A549 (cell line): ENCODE data around the gene SGSH. TPM values are rescaled to one million over a fixed set of nuclear protein-coding genes. Genes with fewer than 3 reads are reported as not detected.
"Not testable (repeated sequence)": the region's sequence is repeated elsewhere in the genome, so short reads cannot be mapped to it uniquely, and the experiment has no call there.

Experiments used
- ATAC-seq, 2 experiments: fragments of 200-7000 bp in 1 of 2; fragments of >200 bp in 1 of 2; cut with Nextera tagmentation in 1 of 2; cut with Tn5 transposase in 1 of 2; 3 replicates each; pipeline versions ENCODE4 v1.8.0 to v1.9.1; 2018 to 2020; ENCODE audit warnings: mild to moderate bottlenecking in 1 of 2, moderate library complexity in 1 of 2
- CTCF ChIA-PET: fragments of 300-600 bp; sonication (Branson Sonifier 250); formaldehyde crosslinking; extraction: SDS; loops from one replicate; lab custom pipeline; 2021; ENCODE audit warnings: antibody characterized with exemption, inconsistent platforms; lab: Yijun Ruan, JAX
- POLR2A ChIA-PET: fragments of 350-600 bp; formaldehyde crosslinking; extraction: SDS; loops from one replicate; lab custom pipeline; 2021; ENCODE audit warnings: antibody characterized with exemption, inconsistent platforms; lab: Yijun Ruan, JAX
- DNase-seq, 2 experiments: peaks; one replicate each; pipeline versions ENCODE4 v3.0.0 to v3.0.0-alpha.2; 2011 to 2016; ENCODE audit warnings: low read depth in 1 of 2, low spot score in 1 of 2
- FAIRE-seq: peaks from 2 replicates; lab custom pipeline; 2011; peaks lifted over from hg19 to GRCh38; lab: Jason Lieb, UNC
- H3K27ac ChIP-seq, 2 experiments: fragments of >200 bp; sonication (Bioruptor Twin); formaldehyde crosslinking; 3 replicates each; pipeline ENCODE4 v1.5.1; 2016 to 2017
- H3K4me1 ChIP-seq: fragments of >200 bp; sonication (Bioruptor Twin); formaldehyde crosslinking; 3 replicates; pipeline ENCODE4 v1.6.1; 2016
- H3K4me2 ChIP-seq: fragments of >200 bp; sonication (Bioruptor Twin); formaldehyde crosslinking; 3 replicates; pipeline ENCODE4 v1.6.1; 2016
- H3K4me3 ChIP-seq: fragments of >200 bp; sonication (Bioruptor Twin); formaldehyde crosslinking; 3 replicates; pipeline ENCODE4 v1.5.1; 2016
- H3K9me3 ChIP-seq: fragments of >200 bp; sonication (Bioruptor Twin); formaldehyde crosslinking; 3 replicates; pipeline ENCODE4 v1.6.1; 2016
- BCL3 ChIP-seq: fragments of >200 bp; sonication (Bioruptor Twin); formaldehyde crosslinking; IDR thresholded peaks from 3 replicates; pipeline ENCODE4 v1.6.1; 2016
- BHLHE40 ChIP-seq: IDR thresholded peaks from 2 replicates; pipeline ENCODE4 v1.6.1; 2012; ENCODE audit warnings: low read depth, low read length, inconsistent platforms
- CBX8 ChIP-seq: fragments of 200-600 bp; sonication (generic); IDR thresholded peaks from 2 replicates; pipeline ENCODE4 v1.6.1; 2016
- CEBPB ChIP-seq, 2 experiments: fragments of >200 bp in 1 of 2; sonication (Bioruptor Twin) in 1 of 2; formaldehyde crosslinking in 1 of 2; IDR thresholded peaks; 2 replicates each; pipeline ENCODE4 v1.6.1; 2012 to 2016
- CHD4 ChIP-seq: fragments of 200-600 bp; sonication (generic); IDR thresholded peaks from 2 replicates; pipeline ENCODE4 v1.6.1; 2016; ENCODE audit warnings: antibody characterized with exemption, mild to moderate bottlenecking, borderline replicate concordance
- EHF ChIP-seq: fragments of 250-450 bp; sonication (Bioruptor Pico); IDR thresholded peaks from 2 replicates; pipeline ENCODE4 v1.5.0; 2020; ENCODE audit warnings: mild to moderate bottlenecking
- EHMT2 ChIP-seq: fragments of 200-600 bp; sonication (generic); IDR thresholded peaks from 2 replicates; pipeline ENCODE4 v1.6.1; 2016; ENCODE audit warnings: antibody characterized with exemption, low read depth, mild to moderate bottlenecking, moderate library complexity
- ESRRA ChIP-seq: fragments of 150-350 bp; IDR thresholded peaks from 2 replicates; pipeline ENCODE4 v1.6.1; 2014; ENCODE audit warnings: mild to moderate bottlenecking, low read length, borderline replicate concordance
- GATA3 ChIP-seq: IDR thresholded peaks from 2 replicates; pipeline ENCODE4 v1.6.1; 2012; ENCODE audit warnings: borderline replicate concordance
- HDAC2 ChIP-seq: fragments of 200-600 bp; sonication (generic); IDR thresholded peaks from 2 replicates; pipeline ENCODE4 v1.6.1; 2016
- HEYL ChIP-seq: fragments of 250-450 bp; sonication (Bioruptor Pico); IDR thresholded peaks from 2 replicates; pipeline ENCODE4 v1.8.0; 2021; ENCODE audit warnings: mild to moderate bottlenecking, moderate library complexity
- HOXA7 ChIP-seq: fragments of 250-450 bp; sonication (Bioruptor Pico); IDR thresholded peaks from 2 replicates; pipeline ENCODE4 v1.5.0; 2020; ENCODE audit warnings: mild to moderate bottlenecking, moderate library complexity
- HOXB5 ChIP-seq: fragments of 250-450 bp; sonication (Bioruptor Pico); IDR thresholded peaks from 2 replicates; pipeline ENCODE4 v1.5.0; 2020; ENCODE audit warnings: mild to moderate bottlenecking, moderate library complexity
- JUN ChIP-seq, 2 experiments: fragments of >200 bp; sonication (Bioruptor Twin); formaldehyde crosslinking; IDR thresholded peaks; 2 replicates in 1 of 2; 3 replicates in 1 of 2; pipeline ENCODE4 v1.6.1; 2016 to 2017
- KDM5A ChIP-seq: fragments of 200-600 bp; sonication (generic); IDR thresholded peaks from 2 replicates; pipeline ENCODE4 v1.6.1; 2016; ENCODE audit warnings: antibody characterized with exemption, mild to moderate bottlenecking
- MAFK ChIP-seq: fragments of 450-650 bp; IDR thresholded peaks from 2 replicates; pipeline ENCODE4 v1.6.1; 2014; ENCODE audit not compliant: partially characterized antibody
- MYC ChIP-seq: IDR thresholded peaks from 2 replicates; pipeline ENCODE4 v1.6.1; 2012; ENCODE audit warnings: mild to moderate bottlenecking, inconsistent platforms, low read length, improper control_type of control experiment, borderline replicate concordance
- NFE2L2 ChIP-seq: fragments of 150-350 bp; conservative IDR thresholded peaks from 2 replicates; pipeline ENCODE4 v1.6.1; 2014; ENCODE audit warnings: low read length
- PBX3 ChIP-seq: IDR thresholded peaks from 2 replicates; pipeline ENCODE4 v1.6.1; 2012
- RCOR1 ChIP-seq: fragments of 150-350 bp; IDR thresholded peaks from 2 replicates; pipeline ENCODE4 v1.6.1; 2014; ENCODE audit warnings: antibody characterized with exemption, low read length, low read depth
- RFX5 ChIP-seq: fragments of 450-650 bp; IDR thresholded peaks from 2 replicates; pipeline ENCODE4 v1.7.1; 2014; ENCODE audit warnings: antibody characterized with exemption, mild to moderate bottlenecking, moderate library complexity
- ZFP36 ChIP-seq: fragments of 450-650 bp; IDR thresholded peaks from 2 replicates; pipeline ENCODE4 v1.6.1; 2014; ENCODE audit warnings: borderline replicate concordance; ENCODE audit not compliant: partially characterized antibody
- WGBS: methylation state at CpG from one replicate; pipeline ENCODE4 v1.1.6; 2017; ENCODE audit errors: missing lambda C conversion rate; 5-methylcytosine and 5-hydroxymethylcytosine counted together
- polyA plus RNA-seq, 4 experiments: library from polyadenylated mRNA; depleted of rRNA in 3 of 4; stranded (reverse); fragments of >200 nt; fragmentation: RNase III in 1 of 4; extraction: RNeasy Plus Mini Kit Qiagen cat#74134 plus additional on column Dnase treatment in 1 of 4; gene quantifications; 2 replicates in 3 of 4; 3 replicates in 1 of 4; pipeline ENCODE4 v1.2.3, GENCODE V29; 2011 to 2017
- TF ChIP-seq, protein P1 (sequence below): fragments of 200-600 bp; sonication (generic); IDR thresholded peaks from 2 replicates; pipeline ENCODE4 v1.6.1; 2016; ENCODE audit warnings: antibody characterized with exemption, mild to moderate bottlenecking, moderate library complexity
- TF ChIP-seq, protein P2 (sequence below): fragments of 250-450 bp; sonication (Bioruptor Pico); IDR thresholded peaks from 2 replicates; pipeline ENCODE4 v1.5.0; 2020; ENCODE audit warnings: low read depth, mild to moderate bottlenecking, moderate library complexity

The SGSH gene
- polyA plus RNA-seq, 2 of the 4 experiments (the other 2 are of a cell fraction), result 14.5 to 24.7 TPM

GRCh38 chr17:80201446-80201845 is 18.7 kb downstream of the SGSH start (continued):
- TF ChIP-seq, protein P1, sequence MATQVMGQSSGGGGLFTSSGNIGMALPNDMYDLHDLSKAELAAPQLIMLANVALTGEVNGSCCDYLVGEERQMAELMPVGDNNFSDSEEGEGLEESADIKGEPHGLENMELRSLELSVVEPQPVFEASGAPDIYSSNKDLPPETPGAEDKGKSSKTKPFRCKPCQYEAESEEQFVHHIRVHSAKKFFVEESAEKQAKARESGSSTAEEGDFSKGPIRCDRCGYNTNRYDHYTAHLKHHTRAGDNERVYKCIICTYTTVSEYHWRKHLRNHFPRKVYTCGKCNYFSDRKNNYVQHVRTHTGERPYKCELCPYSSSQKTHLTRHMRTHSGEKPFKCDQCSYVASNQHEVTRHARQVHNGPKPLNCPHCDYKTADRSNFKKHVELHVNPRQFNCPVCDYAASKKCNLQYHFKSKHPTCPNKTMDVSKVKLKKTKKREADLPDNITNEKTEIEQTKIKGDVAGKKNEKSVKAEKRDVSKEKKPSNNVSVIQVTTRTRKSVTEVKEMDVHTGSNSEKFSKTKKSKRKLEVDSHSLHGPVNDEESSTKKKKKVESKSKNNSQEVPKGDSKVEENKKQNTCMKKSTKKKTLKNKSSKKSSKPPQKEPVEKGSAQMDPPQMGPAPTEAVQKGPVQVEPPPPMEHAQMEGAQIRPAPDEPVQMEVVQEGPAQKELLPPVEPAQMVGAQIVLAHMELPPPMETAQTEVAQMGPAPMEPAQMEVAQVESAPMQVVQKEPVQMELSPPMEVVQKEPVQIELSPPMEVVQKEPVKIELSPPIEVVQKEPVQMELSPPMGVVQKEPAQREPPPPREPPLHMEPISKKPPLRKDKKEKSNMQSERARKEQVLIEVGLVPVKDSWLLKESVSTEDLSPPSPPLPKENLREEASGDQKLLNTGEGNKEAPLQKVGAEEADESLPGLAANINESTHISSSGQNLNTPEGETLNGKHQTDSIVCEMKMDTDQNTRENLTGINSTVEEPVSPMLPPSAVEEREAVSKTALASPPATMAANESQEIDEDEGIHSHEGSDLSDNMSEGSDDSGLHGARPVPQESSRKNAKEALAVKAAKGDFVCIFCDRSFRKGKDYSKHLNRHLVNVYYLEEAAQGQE, result no peak
- no peak for TF ChIP-seq NFE2L2
- no peak for TF ChIP-seq BCL3
- TF ChIP-seq CHD4, result no peak
- no peak for TF ChIP-seq ESRRA
- TF ChIP-seq, protein P2, sequence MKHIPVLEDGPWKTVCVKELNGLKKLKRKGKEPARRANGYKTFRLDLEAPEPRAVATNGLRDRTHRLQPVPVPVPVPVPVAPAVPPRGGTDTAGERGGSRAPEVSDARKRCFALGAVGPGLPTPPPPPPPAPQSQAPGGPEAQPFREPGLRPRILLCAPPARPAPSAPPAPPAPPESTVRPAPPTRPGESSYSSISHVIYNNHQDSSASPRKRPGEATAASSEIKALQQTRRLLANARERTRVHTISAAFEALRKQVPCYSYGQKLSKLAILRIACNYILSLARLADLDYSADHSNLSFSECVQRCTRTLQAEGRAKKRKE (CRISPR knock-in tag), result no peak
- no peak for TF ChIP-seq HEYL (CRISPR knock-in tag)
- no peak for TF ChIP-seq GATA3

DNA sequence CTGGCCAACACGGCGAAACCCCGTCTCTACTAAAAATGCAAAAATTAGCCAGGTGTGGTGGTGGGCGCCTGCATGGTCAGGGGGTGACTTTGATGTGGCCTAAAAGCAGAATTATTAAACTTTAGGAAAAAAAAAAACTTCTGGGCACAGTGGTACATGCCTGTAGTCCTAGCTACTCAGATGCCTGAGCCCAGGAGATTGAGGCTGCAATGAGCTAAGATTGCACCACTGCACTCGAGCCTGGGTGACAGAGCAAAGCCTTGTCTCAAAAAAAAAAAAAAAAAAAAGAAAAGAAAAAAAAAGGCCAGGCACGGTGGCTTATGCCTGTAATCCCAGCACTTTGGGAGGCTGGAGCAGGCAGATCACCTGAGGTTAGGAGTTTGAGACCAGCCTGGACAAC is 20.8 kb downstream of the SGSH start:
- H3K4me3 ChIP-seq, ATAC-seq, H3K4me2 ChIP-seq, POLR2A ChIA-PET, H3K27ac ChIP-seq, FAIRE-seq, H3K4me1 ChIP-seq, DNase-seq, H3K9me3 ChIP-seq: not testable (repeated sequence)
- WGBS, result 80% methylated on average over 6 of the region's 6 CpGs
- CTCF ChIA-PET, result interaction anchor here (0.9 to 1.5 kb wide), 5 partner anchors 11 to 108 kb away, joined by 3 to 6 read pairs (median 4); partner anchors contain the start of gene GAA

- H3K4me2 ChIP-seq, result no peak overlapping the region
- H3K4me1 ChIP-seq, result no peaks in the 10 kb centered on the region
- ChIA-PET POLR2A (no interaction called here), CTCF (interaction anchor here (0.6 to 3.8 kb wide), 5 partner anchors 10 to 931 kb away, joined by 3 to 60 read pairs (median 4); no protein-coding TSS in a partner anchor)
- no peak for DNase-seq
- peak; percentile 23 to 42; a peak in 4 of 6 replicates for ATAC-seq
- peaks cover 6% of the 10 kb centered on the region; the same call in 1 of the 3 replicates for H3K9me3 ChIP-seq
- H3K27ac ChIP-seq, result 0 out of 6 replicates have a peak overlapping the region, but pooled peaks of 1 of the 2 experiments have one; percentile 2
- 91% methylated on average over 27 of the region's 27 CpGs for WGBS
- no peak overlapping the region for H3K4me3 ChIP-seq
- TF ChIP-seq JUN (IDR thresholded peaks at IDR 0.05) (no peak), CEBPB (IDR thresholded peaks at IDR 0.05) (no peak), BHLHE40 (no peak), EHMT2 (no peak), ESRRA (no peak), RCOR1 (no peak), ZFP36 (no peak), EHF (CRISPR knock-in tag) (no peak), KDM5A (no peak), MYC (no peak), RFX5 (no peak), CBX8 (no peak), MAFK (no peak), HOXB5 (CRISPR knock-in tag) (no peak), PBX3 (no peak), HOXA7 (no peak), HDAC2 (no peak)
- TF ChIP-seq, all 56 proteins: peak for 0
- FAIRE-seq, result no peak
Observed at GRCh38 chr17:80198144-80198661, 21.9 kb downstream of the SGSH start.
